Panc1 (cell line): Measurements from ENCODE around the gene CRTAC1. TPM values are rescaled to one million over a fixed set of nuclear protein-coding genes. Genes with fewer than 3 reads are reported as not detected.
A peak's percentile ranks its signal among the peaks of the same experiment; 100 is the strongest.

ENCODE experiments used
- ATAC-seq: fragments of 200-7000 bp; cut with Tn5 transposase; 2 replicates; pipeline ENCODE4 v1.9.1; 2020; ENCODE audit warnings: mild to moderate bottlenecking, moderate library complexity
- BruUV-seq: library from RNA; stranded (reverse); fragments of 400-500 nt; replicated peaks from 2 replicates; lab custom pipeline; 2021; lab: Mats Ljungman, UMichigan
- CTCF ChIA-PET: fragments of 300-600 bp; sonication (Branson Sonifier 250); formaldehyde crosslinking; loops from one replicate; lab custom pipeline; 2022; ENCODE audit warnings: antibody characterized with exemption; lab: Charles Lee
- POLR2A ChIA-PET: fragments of 300-600 bp; sonication (Branson Sonifier 250); formaldehyde crosslinking; loops from one replicate; lab custom pipeline; 2022; ENCODE audit warnings: antibody characterized with exemption; lab: Charles Lee
- DNase-seq: peaks from one replicate; pipeline ENCODE4 v3.0.0-alpha.2; 2010; ENCODE audit warnings: low read depth, low spot score
- H3K27ac ChIP-seq: 2 replicates; pipeline ENCODE4 v1.5.1; 2011; ENCODE audit warnings: mild to moderate bottlenecking, low read length, inconsistent platforms
- H3K27me3 ChIP-seq: fragments of 200-500 bp; sonication (Bioruptor generic); 2 replicates; pipeline ENCODE4 v1.6.0; 2014; ENCODE audit warnings: low read length, inconsistent platforms; ENCODE audit not compliant: control insufficient read depth, insufficient read depth
- H3K36me3 ChIP-seq: fragments of 200-500 bp; sonication (Bioruptor generic); 2 replicates; pipeline ENCODE4 v1.5.1; 2014; ENCODE audit warnings: inconsistent platforms, mild to moderate bottlenecking, low read length, moderate library complexity; ENCODE audit not compliant: control insufficient read depth, insufficient read depth
- H3K4me1 ChIP-seq: 2 replicates; pipeline ENCODE4 v1.5.1; 2011; ENCODE audit warnings: inconsistent platforms, mild to moderate bottlenecking, low read length, moderate library complexity; ENCODE audit not compliant: control insufficient read depth, insufficient read depth
- H3K4me3 ChIP-seq, 2 experiments: 2 replicates each; pipeline ENCODE4 v1.5.1; 2011 to 2012; ENCODE audit warnings: low read depth in 2 of 2, low read length in 2 of 2, mild to moderate bottlenecking in 2 of 2, inconsistent platforms in 1 of 2, moderate library complexity in 1 of 2
- H3K9me3 ChIP-seq: fragments of 200-500 bp; sonication (Bioruptor generic); 2 replicates; pipeline ENCODE4 v1.5.1; 2014; ENCODE audit warnings: low read depth, mild to moderate bottlenecking, inconsistent platforms, low read length, moderate library complexity; ENCODE audit not compliant: control insufficient read depth, insufficient read depth
- POLR2AphosphoS5 ChIP-seq: IDR thresholded peaks from 2 replicates; pipeline ENCODE4 v1.6.1; 2012; ENCODE audit warnings: mild to moderate bottlenecking, low read depth, low read length, moderate library complexity
- SIN3A ChIP-seq: IDR thresholded peaks from 2 replicates; pipeline ENCODE4 v1.6.1; 2012; ENCODE audit warnings: low read depth, mild to moderate bottlenecking, low read length, moderate library complexity, borderline replicate concordance; ENCODE audit not compliant: insufficient read depth
- TCF7L2 ChIP-seq: IDR thresholded peaks from 2 replicates; pipeline ENCODE4 v1.6.1; 2011; ENCODE audit warnings: mild to moderate bottlenecking, low read depth, low read length, inconsistent platforms
- in situ Hi-C: cut with HindIII; loops from 2 replicates; pipeline ENCODE4 v1.10.0; 2016; ENCODE audit warnings: low sequenced_read_pairs, low pct_unique_long_range_greater_than_20kb
- intact Hi-C: fragments of 100-400 bp; cut with micrococcal nuclease; formaldehyde crosslinking; loops from one replicate; pipeline ENCODE4 v1.10.0; 2022; ENCODE audit not compliant: unreplicated experiment
- total RNA-seq: library from RNA; stranded (reverse); gene quantifications from one replicate; pipeline ENCODE4 v1.2.1, GENCODE V29; 2021; ENCODE audit not compliant: unreplicated experiment
- TF ChIP-seq, protein P1 (sequence below), 2 experiments: IDR thresholded peaks; 2 replicates each; pipeline ENCODE4 v1.6.1; 2011 to 2012; ENCODE audit warnings: low read depth in 2 of 2, control low read depth in 1 of 2, low read length in 1 of 2, mild to moderate bottlenecking in 1 of 2, moderate library complexity in 1 of 2; ENCODE audit not compliant: insufficient read depth in 1 of 2
- TF ChIP-seq, protein P2 (sequence below): fragments of 450-650 bp; IDR thresholded peaks from 2 replicates; pipeline ENCODE4 v1.5.1; 2017; ENCODE audit warnings: mild to moderate bottlenecking

CRTAC1 gene
- total RNA-seq, 1 experiment from 2014 or later: 0.23 TPM

DNA sequence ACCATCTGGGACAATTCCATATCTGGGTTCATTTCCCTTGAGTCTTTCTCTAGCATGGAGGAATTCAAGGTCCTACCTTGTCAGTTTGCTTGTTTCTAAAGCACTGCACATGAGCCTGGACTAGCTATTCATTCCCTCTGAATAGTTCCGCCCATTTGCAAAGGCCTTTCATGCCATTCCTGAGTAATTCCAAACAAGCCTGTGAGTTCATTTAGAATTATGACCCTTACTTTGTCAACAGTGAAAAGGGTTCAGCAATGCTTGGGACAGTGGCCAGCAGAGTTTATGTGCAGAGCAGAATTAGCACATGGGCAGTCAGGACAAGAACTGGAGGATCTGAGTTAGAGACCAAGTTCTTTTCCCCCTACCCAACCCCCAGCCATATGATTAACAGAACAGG lies 27.9 kb upstream of the CRTAC1 start:
- Histone ChIP-seq H3K27me3 (peaks cover 51% of the 10 kb centered on the region), H3K27ac (no peak overlapping the region), H3K4me1 (no peaks in the 10 kb centered on the region), H3K36me3 (no peaks in the 10 kb centered on the region), H3K9me3 (no peaks in the 10 kb centered on the region), H3K4me3 (no peak overlapping the region)
- intact Hi-C loops (no loop called here), in situ Hi-C loops (no loop called here)
- TF ChIP-seq POLR2AphosphoS5: no peak
- TF ChIP-seq, protein P1, sequence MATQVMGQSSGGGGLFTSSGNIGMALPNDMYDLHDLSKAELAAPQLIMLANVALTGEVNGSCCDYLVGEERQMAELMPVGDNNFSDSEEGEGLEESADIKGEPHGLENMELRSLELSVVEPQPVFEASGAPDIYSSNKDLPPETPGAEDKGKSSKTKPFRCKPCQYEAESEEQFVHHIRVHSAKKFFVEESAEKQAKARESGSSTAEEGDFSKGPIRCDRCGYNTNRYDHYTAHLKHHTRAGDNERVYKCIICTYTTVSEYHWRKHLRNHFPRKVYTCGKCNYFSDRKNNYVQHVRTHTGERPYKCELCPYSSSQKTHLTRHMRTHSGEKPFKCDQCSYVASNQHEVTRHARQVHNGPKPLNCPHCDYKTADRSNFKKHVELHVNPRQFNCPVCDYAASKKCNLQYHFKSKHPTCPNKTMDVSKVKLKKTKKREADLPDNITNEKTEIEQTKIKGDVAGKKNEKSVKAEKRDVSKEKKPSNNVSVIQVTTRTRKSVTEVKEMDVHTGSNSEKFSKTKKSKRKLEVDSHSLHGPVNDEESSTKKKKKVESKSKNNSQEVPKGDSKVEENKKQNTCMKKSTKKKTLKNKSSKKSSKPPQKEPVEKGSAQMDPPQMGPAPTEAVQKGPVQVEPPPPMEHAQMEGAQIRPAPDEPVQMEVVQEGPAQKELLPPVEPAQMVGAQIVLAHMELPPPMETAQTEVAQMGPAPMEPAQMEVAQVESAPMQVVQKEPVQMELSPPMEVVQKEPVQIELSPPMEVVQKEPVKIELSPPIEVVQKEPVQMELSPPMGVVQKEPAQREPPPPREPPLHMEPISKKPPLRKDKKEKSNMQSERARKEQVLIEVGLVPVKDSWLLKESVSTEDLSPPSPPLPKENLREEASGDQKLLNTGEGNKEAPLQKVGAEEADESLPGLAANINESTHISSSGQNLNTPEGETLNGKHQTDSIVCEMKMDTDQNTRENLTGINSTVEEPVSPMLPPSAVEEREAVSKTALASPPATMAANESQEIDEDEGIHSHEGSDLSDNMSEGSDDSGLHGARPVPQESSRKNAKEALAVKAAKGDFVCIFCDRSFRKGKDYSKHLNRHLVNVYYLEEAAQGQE (IDR thresholded peaks at IDR 0.05; ENCODE audit: insufficient read depth in 1 of 2, low read depth in 2 of 2, low read length in 1 of 2): no peak
- TF ChIP-seq, protein P2, sequence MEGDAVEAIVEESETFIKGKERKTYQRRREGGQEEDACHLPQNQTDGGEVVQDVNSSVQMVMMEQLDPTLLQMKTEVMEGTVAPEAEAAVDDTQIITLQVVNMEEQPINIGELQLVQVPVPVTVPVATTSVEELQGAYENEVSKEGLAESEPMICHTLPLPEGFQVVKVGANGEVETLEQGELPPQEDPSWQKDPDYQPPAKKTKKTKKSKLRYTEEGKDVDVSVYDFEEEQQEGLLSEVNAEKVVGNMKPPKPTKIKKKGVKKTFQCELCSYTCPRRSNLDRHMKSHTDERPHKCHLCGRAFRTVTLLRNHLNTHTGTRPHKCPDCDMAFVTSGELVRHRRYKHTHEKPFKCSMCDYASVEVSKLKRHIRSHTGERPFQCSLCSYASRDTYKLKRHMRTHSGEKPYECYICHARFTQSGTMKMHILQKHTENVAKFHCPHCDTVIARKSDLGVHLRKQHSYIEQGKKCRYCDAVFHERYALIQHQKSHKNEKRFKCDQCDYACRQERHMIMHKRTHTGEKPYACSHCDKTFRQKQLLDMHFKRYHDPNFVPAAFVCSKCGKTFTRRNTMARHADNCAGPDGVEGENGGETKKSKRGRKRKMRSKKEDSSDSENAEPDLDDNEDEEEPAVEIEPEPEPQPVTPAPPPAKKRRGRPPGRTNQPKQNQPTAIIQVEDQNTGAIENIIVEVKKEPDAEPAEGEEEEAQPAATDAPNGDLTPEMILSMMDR: no peak
- no peak for TF ChIP-seq TCF7L2
- no peak for TF ChIP-seq SIN3A
- no TSS peak for BruUV-seq
- DNase-seq (no peak), ATAC-seq (no peak)
- POLR2A ChIA-PET: no interaction called here
- CTCF ChIA-PET: no interaction called here

DNA sequence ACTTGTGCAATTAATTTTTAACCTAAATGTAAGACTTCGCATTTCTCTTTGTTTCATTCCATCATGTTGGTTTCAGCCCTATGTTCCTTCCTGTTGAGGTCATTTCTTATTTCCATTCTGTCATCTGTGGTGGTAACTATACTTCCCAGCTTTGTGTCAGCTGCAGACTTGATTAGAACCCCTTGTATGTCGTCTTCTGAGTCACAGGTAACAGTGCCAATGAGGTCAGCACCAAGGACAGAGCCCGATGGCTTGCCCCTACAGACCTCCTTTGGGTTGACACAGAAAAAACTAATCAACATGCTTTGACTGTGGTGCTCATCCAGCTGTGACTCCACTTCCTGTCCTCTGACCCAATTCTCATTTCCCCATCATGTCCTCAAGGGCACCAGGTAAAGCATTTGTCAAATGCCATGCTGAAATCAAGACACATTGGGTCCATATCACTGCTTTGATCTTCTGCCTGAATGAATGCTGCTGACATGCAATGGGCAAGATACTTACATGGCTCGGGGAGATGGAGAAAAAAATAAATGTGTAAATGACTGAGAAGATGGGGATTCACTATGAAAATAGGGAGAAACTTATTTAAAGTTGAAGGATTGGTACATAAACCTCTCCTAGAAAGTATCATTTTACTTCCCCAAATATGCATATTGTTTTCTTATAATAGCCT lies 25.6 kb upstream of the CRTAC1 start:
- Histone ChIP-seq H3K36me3 (no peaks in the 10 kb centered on the region), H3K27me3 (peaks cover 66% of the 10 kb centered on the region), H3K27ac (no peak overlapping the region), H3K9me3 (no peaks in the 10 kb centered on the region), H3K4me1 (no peaks in the 10 kb centered on the region), H3K4me3 (no peak overlapping the region)
- ChIA-PET CTCF (no interaction called here), POLR2A (no interaction called here)
- in situ Hi-C loops: no loop called here
- no peak for TF ChIP-seq SIN3A
- TF ChIP-seq, protein P1 (IDR thresholded peaks at IDR 0.05; ENCODE audit: insufficient read depth in 1 of 2, low read depth in 2 of 2, low read length in 1 of 2): peak; percentile 91 to 93
- DNase-seq: no peak
- no peak for ATAC-seq
- intact Hi-C loops: no loop called here
- no TSS peak for BruUV-seq
